IPS DF 6.9 (cell line): Measurements from ENCODE around the gene GPR143.

Experiments
- DNase-seq: peaks from one replicate; pipeline ENCODE4 v3.0.0-alpha.2; 2013; ENCODE audit warnings: low read depth, low spot score
- H3K27ac ChIP-seq: one replicate; pipeline ENCODE4 v1.5.1; 2013; ENCODE audit warnings: low read length, control low read depth
- H3K27me3 ChIP-seq: 2 replicates; pipeline ENCODE4 v1.6.1; 2013; ENCODE audit warnings: mild to moderate bottlenecking, low read length; ENCODE audit not compliant: control insufficient read depth, insufficient read depth
- H3K36me3 ChIP-seq: 2 replicates; pipeline ENCODE4 v1.6.1; 2013; ENCODE audit warnings: low read length; ENCODE audit not compliant: control insufficient read depth, insufficient read depth
- H3K4me1 ChIP-seq: 2 replicates; pipeline ENCODE4 v1.6.1; 2013; ENCODE audit warnings: low read length; ENCODE audit not compliant: control insufficient read depth, insufficient read depth
- H3K4me3 ChIP-seq: 2 replicates; pipeline ENCODE4 v1.5.1; 2013; ENCODE audit warnings: mild to moderate bottlenecking, low read length
- H3K9me3 ChIP-seq: 2 replicates; pipeline ENCODE4 v1.6.1; 2013; ENCODE audit warnings: low read length, inconsistent platforms; ENCODE audit not compliant: control insufficient read depth, insufficient read depth
- WGBS: extraction: QIAGEN DNeasy Blood & Tissue Kit; methylation state at CpG from one replicate; pipeline ENCODE4 v1.1.7; 2013; ENCODE audit warnings: mixed read lengths, missing lambda C conversion rate; ENCODE audit not compliant: insufficient read length, insufficient coverage; 5-methylcytosine and 5-hydroxymethylcytosine counted together

Gene GPR143

GRCh38 chrX:9676306-9676705, 89.3 kb downstream of the GPR143 start:
- H3K9me3 ChIP-seq: no peaks in the 10 kb centered on the region
- WGBS: no CpG with 5 or more reads among the region's 13 CpGs
- H3K4me3 ChIP-seq: no peak overlapping the region
- H3K27me3 ChIP-seq: no peaks in the 10 kb centered on the region
- DNase-seq: no peak
- no peaks in the 10 kb centered on the region for H3K4me1 ChIP-seq
- no peaks in the 10 kb centered on the region for H3K36me3 ChIP-seq
- H3K27ac ChIP-seq: no peak overlapping the region
